ENCODE data around the gene MGAT4B. TPM values are rescaled to one million over a fixed set of nuclear protein-coding genes. Genes with fewer than 3 reads are reported as not detected.

Gene MGAT4B
- polyA plus RNA-seq, 1 donor (not counting 4 experiments of a cell fraction or from before 2014, with no cell fraction given): 69.8 TPM

DNA sequence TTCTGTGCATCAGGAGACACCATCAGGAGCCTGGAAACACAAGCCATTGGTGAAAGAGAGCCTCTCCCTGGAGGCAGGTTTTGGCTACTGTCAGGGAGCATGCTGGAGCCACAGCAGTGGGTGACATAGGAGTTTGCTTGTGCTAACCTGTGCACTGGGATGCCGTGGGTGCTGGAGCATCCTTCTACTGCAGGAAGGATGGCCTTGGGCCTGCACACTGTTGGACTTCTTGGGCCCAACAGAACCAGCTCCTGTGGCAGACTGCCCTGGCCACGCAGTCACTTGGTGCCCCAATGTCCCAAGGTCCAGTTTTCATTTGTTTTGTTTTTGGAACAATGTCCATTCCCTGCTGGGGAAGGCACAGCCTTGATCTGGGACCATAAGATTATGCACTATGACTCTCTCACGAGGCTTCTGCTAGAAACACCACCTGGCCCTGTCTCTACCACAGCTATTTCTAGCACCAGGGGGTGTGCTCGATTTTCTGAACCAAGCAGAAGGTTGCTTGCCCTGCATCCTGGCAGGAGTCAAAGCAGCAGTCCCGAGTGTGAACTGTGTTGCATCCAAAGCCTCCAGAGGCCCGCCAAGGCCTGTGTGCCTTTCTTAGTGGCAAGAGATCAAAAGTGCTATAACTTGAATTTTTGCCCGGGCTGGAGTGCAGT, 18.3 kb downstream of the MGAT4B start:
- Histone ChIP-seq H2AFZ (ENCODE audit: control insufficient read depth, low read length) (no peak overlapping the region), H3K9me3 (ENCODE audit: control insufficient read depth, low read depth, low read length) (no peaks in the 10 kb centered on the region), H4K20me1 (ENCODE audit: control insufficient read depth, extremely low read depth, insufficient read depth, low read length) (no peaks in the 10 kb centered on the region), H3K9me1 (ENCODE audit: control insufficient read depth, extremely low read depth, insufficient read depth, low read length) (no peaks in the 10 kb centered on the region), H3K4me2 (ENCODE audit: control insufficient read depth, extremely low read depth, insufficient read depth, low read depth, low read length) (no peak overlapping the region), H3K27ac (ENCODE audit: control insufficient read depth, insufficient read depth, low read length) (no peak overlapping the region), H3K9ac (ENCODE audit: control insufficient read depth, extremely low read depth, insufficient read depth, low read length) (no peak overlapping the region), H3K4me1 (ENCODE audit: control insufficient read depth, extremely low read depth, insufficient read depth, low read length) (no peaks in the 10 kb centered on the region), H3K79me2 (ENCODE audit: control insufficient read depth, insufficient read depth, low read length) (no peaks in the 10 kb centered on the region), H3K27me3 (ENCODE audit: control insufficient read depth, extremely low read depth, insufficient read depth, low read length) (no peaks in the 10 kb centered on the region), H3K36me3 (ENCODE audit: control insufficient read depth in 2 of 2, extremely low read depth in 1 of 2, insufficient read depth in 2 of 2, low read length in 2 of 2) (no peaks in the 10 kb centered on the region), H3K4me3 (ENCODE audit: control insufficient read depth in 2 of 3, extremely low read depth in 1 of 3, insufficient read depth in 2 of 3, low read depth in 1 of 3, low read length in 3 of 3) (no peak overlapping the region)
- FAIRE-seq: no peak
- dilution Hi-C loops (cut with MboI; ENCODE audit: extremely low pct_ligation_motif_present, low sequenced_read_pairs): no loop called here
- no peak for TF ChIP-seq EZH2 (IDR thresholded peaks at IDR 0.05; ENCODE audit: low read length)
- no peak for DNase-seq (ENCODE audit: low read depth, low spot score)

DNA sequence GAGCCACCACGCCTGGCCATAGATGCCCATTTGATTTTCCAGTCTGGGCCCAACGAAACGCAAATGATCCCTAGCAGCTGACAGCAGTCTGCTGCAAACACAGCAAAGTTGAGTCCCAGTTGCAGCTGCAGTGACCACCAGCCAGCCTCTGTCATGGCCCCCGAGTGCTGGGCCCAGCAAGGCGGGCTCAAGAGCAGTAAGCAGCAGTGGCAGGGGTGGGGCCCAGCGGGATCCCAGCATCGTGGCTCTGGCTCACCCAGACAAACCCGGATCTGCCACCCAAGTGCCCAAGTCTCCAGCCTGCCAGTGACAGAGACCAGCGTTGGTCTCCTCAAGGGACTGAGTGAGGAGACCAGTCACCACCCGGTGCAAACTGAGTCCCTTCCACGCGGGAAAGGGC, 19.8 kb downstream of the MGAT4B start:
- no peaks in the 10 kb centered on the region for H3K9me1 ChIP-seq (ENCODE audit: control insufficient read depth, extremely low read depth, insufficient read depth, low read length)
- no peak overlapping the region for H3K4me3 ChIP-seq (ENCODE audit: control insufficient read depth in 2 of 3, extremely low read depth in 1 of 3, insufficient read depth in 2 of 3, low read depth in 1 of 3, low read length in 3 of 3)
- dilution Hi-C loops (cut with MboI; ENCODE audit: extremely low pct_ligation_motif_present, low sequenced_read_pairs): no loop called here
- H3K9ac ChIP-seq (ENCODE audit: control insufficient read depth, extremely low read depth, insufficient read depth, low read length): no peak overlapping the region
- FAIRE-seq: no peak
- H3K27ac ChIP-seq (ENCODE audit: control insufficient read depth, insufficient read depth, low read length): no peak overlapping the region
- H3K79me2 ChIP-seq (ENCODE audit: control insufficient read depth, insufficient read depth, low read length): no peaks in the 10 kb centered on the region
- no peaks in the 10 kb centered on the region for H3K9me3 ChIP-seq (ENCODE audit: control insufficient read depth, low read depth, low read length)
- TF ChIP-seq, protein P1, sequence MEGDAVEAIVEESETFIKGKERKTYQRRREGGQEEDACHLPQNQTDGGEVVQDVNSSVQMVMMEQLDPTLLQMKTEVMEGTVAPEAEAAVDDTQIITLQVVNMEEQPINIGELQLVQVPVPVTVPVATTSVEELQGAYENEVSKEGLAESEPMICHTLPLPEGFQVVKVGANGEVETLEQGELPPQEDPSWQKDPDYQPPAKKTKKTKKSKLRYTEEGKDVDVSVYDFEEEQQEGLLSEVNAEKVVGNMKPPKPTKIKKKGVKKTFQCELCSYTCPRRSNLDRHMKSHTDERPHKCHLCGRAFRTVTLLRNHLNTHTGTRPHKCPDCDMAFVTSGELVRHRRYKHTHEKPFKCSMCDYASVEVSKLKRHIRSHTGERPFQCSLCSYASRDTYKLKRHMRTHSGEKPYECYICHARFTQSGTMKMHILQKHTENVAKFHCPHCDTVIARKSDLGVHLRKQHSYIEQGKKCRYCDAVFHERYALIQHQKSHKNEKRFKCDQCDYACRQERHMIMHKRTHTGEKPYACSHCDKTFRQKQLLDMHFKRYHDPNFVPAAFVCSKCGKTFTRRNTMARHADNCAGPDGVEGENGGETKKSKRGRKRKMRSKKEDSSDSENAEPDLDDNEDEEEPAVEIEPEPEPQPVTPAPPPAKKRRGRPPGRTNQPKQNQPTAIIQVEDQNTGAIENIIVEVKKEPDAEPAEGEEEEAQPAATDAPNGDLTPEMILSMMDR (optimal IDR thresholded peaks at IDR 0.05 in 1 of 3, IDR thresholded peaks at IDR 0.05 in 1 of 3, conservative IDR thresholded peaks at IDR 0.05 in 1 of 3; ENCODE audit: extremely low read depth in 1 of 3, insufficient read depth in 2 of 3, low read length in 3 of 3): no peak
- TF ChIP-seq EZH2 (IDR thresholded peaks at IDR 0.05; ENCODE audit: low read length): no peak
- no peaks in the 10 kb centered on the region for H3K27me3 ChIP-seq (ENCODE audit: control insufficient read depth, extremely low read depth, insufficient read depth, low read length)
- no peak for DNase-seq (ENCODE audit: low read depth, low spot score)
- no peak overlapping the region for H2AFZ ChIP-seq (ENCODE audit: control insufficient read depth, low read length)
- H3K4me2 ChIP-seq (ENCODE audit: control insufficient read depth, extremely low read depth, insufficient read depth, low read depth, low read length): no peak overlapping the region
- H4K20me1 ChIP-seq (ENCODE audit: control insufficient read depth, extremely low read depth, insufficient read depth, low read length): no peaks in the 10 kb centered on the region
- no peaks in the 10 kb centered on the region for H3K36me3 ChIP-seq (ENCODE audit: control insufficient read depth in 2 of 2, extremely low read depth in 1 of 2, insufficient read depth in 2 of 2, low read length in 2 of 2)
- H3K4me1 ChIP-seq (ENCODE audit: control insufficient read depth, extremely low read depth, insufficient read depth, low read length): no peaks in the 10 kb centered on the region

DNA sequence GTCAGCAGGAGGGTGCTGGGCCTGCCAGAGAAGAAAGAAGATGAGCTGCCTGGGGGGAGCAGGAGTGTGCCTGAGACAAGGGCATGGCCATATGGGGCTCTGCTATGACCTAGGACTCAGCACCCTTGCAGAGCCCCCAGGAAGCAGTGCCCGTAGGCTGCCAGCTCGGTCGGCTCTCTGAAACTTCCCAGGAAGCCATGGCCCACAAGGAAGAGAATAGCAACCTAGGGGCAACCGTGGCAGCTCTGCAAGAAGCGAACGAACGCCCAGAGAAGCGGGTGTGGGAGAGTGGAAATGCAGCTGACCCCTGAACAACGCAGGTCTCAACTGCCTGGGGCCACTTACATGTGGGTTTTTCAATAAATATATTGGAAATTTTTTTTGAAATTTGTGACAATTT, 23.5 kb downstream of the MGAT4B start:
- DNase-seq (ENCODE audit: low read depth, low spot score) (no peak), FAIRE-seq (no peak)
- H3K9ac ChIP-seq (ENCODE audit: control insufficient read depth, extremely low read depth, insufficient read depth, low read length): no peak overlapping the region
- no peak for TF ChIP-seq EZH2 (IDR thresholded peaks at IDR 0.05; ENCODE audit: low read length)
- TF ChIP-seq, protein P1 (optimal IDR thresholded peaks at IDR 0.05 in 1 of 3, IDR thresholded peaks at IDR 0.05 in 1 of 3, conservative IDR thresholded peaks at IDR 0.05 in 1 of 3; ENCODE audit: extremely low read depth in 1 of 3, insufficient read depth in 2 of 3, low read length in 3 of 3): no peak
- H3K27me3 ChIP-seq (ENCODE audit: control insufficient read depth, extremely low read depth, insufficient read depth, low read length): no peaks in the 10 kb centered on the region
- H3K4me1 ChIP-seq (ENCODE audit: control insufficient read depth, extremely low read depth, insufficient read depth, low read length): no peaks in the 10 kb centered on the region
- no peaks in the 10 kb centered on the region for H3K79me2 ChIP-seq (ENCODE audit: control insufficient read depth, insufficient read depth, low read length)
- no peaks in the 10 kb centered on the region for H4K20me1 ChIP-seq (ENCODE audit: control insufficient read depth, extremely low read depth, insufficient read depth, low read length)
- H3K9me3 ChIP-seq (ENCODE audit: control insufficient read depth, low read depth, low read length): no peaks in the 10 kb centered on the region
- no peak overlapping the region for H3K4me2 ChIP-seq (ENCODE audit: control insufficient read depth, extremely low read depth, insufficient read depth, low read depth, low read length)
- no peak overlapping the region for H3K27ac ChIP-seq (ENCODE audit: control insufficient read depth, insufficient read depth, low read length)
- dilution Hi-C loops (cut with MboI; ENCODE audit: extremely low pct_ligation_motif_present, low sequenced_read_pairs): no loop called here
- H3K9me1 ChIP-seq (ENCODE audit: control insufficient read depth, extremely low read depth, insufficient read depth, low read length): no peaks in the 10 kb centered on the region
- no peak overlapping the region for H3K4me3 ChIP-seq (ENCODE audit: control insufficient read depth in 2 of 3, extremely low read depth in 1 of 3, insufficient read depth in 2 of 3, low read depth in 1 of 3, low read length in 3 of 3)
- H3K36me3 ChIP-seq (ENCODE audit: control insufficient read depth in 2 of 2, extremely low read depth in 1 of 2, insufficient read depth in 2 of 2, low read length in 2 of 2): peaks cover 0 to 9% of the 10 kb centered on the region in 2 experiments
- H2AFZ ChIP-seq (ENCODE audit: control insufficient read depth, low read length): no peak overlapping the region

Data from keratinocyte (primary cell).